Activated CD8-positive, alpha-beta memory T cell treated with anti-CD3 and anti-CD28 coated beads, Interleukin-2, amount 50 U/mL, for 4 hours (primary cell): ENCODE measurements around the gene SMG6.
A peak's percentile ranks its signal among the peaks of the same experiment; 100 is the strongest.

ENCODE experiments used
- DNase-seq: peaks from one replicate; pipeline ENCODE4 v3.0.0-alpha.2; 2020

Gene SMG6

DNA sequence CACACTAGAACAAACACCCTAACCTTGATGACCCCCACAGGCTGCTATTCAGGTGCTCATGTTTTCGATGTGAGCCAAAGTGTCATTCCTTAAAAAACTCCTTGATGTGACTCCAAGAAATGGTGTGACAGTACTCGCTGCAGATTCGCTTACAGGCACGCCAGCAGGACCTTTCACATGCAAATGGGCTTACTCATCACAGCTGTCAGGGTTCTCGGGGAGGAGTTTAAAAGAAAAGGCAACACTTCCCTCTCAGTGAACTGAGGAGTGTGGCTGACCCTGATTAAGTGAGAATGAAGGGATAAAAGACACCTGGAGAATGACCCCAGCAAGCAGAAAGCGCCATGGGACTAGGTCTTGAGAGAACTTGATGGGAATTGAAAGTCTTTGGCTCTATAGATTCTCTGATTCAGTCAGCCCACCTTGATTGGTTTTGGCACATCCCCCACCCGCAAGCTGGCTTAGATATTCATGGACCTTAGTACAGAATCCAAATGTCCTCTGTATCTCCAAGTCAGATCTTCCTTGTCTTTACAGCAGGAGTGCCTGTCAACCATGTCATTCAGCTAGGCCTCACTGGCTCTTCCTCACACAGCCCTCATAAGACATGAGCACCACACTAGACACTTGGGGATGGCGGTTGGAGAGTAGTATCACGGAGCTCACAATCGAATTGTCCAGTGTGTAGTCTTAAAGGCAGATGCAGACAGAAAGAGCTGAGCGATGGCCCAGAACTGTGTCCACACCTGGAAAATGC, 166.1 kb downstream of the SMG6 start:
- no peak for DNase-seq

DNA sequence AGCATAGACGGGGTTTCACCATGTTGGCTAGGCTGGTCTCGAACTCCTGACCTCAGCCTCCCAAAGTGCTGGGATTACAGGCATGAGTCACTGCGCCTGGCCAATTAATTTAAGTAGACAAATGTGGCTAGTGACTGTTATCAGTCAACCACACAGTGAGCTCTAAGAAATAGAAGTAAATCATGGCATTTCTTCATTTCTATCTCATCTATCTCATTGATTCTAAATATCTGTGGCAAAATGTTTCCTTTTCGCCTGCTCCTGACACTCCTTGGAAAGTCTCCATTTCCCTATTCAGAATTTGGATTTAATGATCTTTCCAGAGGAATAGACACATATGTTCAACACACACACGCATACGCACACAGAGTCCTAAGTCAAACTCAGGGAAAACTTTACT, 167.3 kb downstream of the SMG6 start:
- no peak for DNase-seq

DNA sequence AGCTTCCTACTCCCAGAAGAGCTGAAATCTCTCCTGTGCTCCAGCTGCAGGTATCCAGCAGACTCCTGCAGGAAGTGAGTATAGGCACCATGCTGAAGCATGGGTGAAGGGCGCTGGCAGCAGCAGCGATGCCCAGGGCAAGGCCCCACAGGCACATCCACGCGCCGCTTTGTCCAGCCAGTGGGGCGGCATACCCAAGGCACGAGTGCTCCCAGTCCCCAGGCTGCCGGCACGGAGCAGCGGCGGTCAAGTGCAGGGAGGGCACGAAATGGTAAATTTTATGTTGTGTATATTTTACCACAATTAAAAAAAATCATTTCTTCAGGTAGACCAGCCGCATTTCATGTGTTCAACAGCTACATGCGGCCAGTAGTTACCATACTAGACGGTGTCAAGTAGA, 175.6 kb downstream of the SMG6 start:
- DNase-seq = no peak

DNA sequence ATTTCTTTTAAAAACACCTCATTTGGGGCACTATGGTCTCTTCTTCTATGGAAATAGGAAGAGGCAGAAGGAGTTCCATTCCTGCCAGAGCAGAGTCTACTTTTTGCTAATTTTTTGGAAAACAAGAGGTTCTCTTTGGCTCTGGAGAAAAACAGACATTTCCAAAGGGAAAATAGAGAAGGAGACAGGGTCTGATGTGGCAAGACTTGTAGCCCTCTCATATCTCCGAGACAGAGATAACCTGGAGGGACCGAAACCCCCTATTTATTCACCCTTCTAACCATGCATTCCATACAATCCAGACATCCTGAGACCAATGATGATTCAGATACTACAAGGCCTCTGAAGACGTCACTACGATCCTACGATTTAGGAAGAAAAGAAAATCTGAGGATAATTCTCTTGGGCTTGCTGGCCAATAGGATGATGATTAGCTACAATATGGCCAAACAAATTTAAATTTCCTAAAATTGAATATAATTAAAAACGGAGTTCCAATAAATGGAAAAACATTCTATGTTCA, 178.5 kb downstream of the SMG6 start:
- no peak for DNase-seq

DNA sequence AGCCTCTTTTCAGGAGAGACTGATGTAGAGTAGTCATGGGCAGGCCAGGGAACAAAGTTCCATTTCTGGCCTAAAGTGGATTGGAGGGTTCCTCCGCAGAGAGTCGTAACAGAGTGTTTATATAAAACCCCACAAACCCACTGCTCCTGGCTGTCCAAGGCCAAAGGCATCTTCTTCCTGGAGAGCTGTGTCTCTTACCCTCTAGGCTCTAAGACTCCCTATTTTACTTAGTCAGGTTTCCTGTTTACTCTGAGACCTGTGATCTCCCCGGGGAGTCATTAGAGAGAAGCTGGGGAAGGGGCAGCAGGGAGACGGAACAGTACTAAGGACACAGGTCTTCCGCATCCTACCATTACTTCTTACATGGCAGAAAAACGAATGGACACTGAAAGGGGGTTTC, 179.2 kb downstream of the SMG6 start:
- DNase-seq = no peak

DNA sequence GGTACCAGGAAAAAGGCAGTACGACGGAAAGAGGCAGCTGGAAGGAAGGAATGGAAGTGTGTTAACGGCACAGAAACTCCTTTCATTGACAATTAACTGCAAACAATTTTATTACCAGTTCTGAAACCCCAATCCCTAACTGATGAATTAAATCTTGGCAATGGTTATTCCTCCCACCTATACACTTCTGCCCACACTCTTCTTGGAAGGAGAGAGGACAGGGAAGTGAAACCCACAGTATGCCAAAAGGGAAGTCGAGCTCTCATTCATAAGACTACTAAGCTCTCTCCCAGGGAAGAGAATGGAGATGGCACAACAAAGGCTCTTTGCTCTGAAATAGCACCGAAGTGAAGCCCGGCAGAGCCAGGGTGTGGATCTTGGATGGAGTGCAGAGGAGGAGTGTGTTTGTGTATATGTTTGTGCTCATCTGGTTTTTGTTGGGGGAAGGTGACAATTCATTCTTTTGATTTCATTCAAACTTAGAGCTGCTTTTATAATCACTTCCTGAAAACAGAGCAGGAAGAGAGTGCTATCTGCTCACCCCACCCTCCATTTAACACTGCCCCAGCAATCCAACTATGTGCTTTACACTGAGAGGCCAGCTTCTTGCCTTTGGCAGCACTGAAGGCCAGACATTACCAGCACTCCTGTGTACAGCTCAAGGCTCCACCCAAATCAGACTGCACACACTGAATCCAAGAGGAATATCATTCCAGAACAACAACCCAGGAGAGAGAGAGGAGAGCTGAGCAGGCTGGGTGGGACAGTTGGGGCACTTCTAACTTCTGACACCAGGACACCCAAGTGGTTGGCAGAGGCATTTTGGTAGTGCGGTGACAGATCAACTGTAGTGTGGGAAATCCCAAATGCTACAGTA, 180.0 kb downstream of the SMG6 start:
- no peak for DNase-seq

DNA sequence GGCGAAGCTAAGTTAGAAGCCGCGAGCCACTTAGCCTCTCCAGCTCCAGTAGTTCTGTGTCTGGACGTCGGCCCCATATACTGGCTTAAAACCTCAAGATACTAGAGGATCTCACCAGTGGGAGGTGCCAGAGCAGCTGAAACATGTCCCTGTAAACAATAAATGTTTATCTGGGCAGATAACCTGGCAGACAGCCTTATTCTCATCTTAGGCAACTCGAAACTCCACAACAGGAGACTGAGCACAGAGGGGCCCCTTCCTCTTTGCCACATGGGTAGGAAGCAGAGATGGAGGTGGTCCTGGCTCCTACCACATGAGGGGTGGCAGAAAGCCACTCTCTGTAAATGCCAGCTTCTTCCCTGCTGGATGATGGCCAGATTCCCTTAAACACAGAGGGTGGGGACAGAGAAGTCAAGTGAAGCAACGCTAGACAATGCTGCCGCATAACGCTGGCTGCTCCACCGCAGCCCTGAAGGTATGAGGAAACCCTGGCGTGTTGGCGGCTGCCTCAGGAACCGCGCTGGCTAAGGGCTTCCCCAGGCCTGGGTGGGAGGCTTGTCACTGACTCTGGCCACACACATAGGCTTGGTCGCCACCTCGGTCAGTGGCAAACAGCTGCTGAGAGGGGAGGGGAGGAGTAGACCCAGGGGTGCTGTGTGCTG, 180.8 kb downstream of the SMG6 start:
- DNase-seq = no peak

DNA sequence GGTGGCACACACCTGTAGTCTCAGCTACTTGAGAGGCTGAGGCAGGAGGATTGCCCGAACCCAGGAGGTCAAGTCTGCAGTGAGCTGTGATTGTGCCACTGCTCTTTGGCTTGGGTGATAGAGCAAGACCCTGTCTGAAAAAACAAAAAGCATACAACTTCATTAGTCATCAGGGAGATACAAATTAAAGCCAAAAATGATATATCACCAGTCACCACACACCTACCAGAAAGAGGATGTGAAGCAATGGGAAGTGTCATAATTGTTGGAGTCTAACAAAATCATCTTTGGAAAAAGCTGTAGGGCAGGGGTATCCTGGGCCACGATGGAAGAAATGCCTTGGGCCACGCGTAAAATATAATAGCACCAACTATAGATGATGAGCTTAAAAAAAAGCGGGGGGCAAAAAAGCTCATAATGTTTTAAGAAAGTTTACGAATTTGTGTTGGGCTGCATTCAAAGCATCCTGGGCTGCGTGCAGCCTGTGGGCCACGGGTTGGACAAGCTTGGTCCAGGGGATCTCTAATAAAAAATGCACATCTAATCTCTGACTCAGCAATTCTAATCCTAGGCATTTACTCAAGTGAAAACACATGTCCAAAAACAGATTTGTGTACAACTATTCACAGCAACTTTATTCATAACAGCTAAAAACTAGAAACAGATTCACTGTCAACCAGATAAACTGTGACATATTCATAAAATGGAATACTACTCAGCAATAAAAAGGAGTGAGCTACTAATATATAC, 182.8 kb downstream of the SMG6 start:
- no peak for DNase-seq

DNA sequence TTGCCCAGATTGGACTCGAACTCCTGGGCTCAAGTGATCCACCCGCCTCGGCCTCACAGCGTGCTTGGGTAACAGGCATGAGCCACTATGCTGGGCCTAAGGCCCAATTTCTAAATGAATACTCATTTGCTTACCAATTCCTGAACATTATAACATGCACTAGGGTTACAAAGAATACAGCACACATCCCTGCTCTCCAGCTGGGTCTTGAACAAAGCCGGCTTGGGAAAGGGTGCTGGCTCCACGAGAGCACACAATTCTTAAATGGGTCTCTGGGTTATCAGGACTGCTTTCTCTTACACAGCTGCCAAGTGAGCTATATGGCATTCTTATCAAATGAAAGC, 190.3 kb downstream of the SMG6 start:
- no peak for DNase-seq

DNA sequence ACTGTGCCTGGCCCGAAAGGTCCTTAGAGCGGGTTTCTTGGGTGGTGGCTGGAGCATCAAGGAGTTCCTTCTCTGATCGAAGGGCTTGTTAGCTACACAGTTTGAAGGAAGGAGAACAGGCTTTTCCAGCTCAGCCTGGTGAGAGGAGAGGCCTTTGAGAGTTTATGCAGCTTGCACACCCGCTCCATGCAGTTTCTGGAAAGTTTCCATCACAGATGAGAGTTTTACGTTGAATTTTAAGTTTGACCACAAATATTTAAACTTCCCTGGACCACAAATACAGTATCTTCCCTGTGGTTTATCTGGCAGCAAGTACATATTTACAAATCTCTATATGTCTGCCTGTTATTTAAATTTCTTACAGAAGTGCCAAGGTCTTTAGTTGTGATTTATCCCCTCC, 191.9 kb downstream of the SMG6 start:
- DNase-seq = no peak

DNA sequence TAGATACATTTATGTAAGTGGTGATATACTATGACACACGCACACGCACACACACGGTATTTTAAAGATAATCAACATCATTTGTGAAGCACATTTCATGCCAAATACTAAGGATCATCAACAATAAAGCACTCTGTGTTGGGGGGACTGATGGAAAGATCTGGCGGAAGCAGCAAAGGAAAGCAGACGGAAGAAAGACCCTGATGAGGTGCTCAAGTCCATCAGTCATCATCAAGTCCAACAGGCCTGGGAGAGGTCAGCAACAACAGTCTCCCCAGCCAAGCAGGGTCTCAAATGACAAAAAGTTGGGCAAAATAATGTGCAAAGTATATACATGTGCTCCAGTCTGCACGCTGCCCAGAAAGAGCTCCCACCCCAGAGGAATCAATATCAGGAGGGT, 193.1 kb downstream of the SMG6 start:
- no peak for DNase-seq

DNA sequence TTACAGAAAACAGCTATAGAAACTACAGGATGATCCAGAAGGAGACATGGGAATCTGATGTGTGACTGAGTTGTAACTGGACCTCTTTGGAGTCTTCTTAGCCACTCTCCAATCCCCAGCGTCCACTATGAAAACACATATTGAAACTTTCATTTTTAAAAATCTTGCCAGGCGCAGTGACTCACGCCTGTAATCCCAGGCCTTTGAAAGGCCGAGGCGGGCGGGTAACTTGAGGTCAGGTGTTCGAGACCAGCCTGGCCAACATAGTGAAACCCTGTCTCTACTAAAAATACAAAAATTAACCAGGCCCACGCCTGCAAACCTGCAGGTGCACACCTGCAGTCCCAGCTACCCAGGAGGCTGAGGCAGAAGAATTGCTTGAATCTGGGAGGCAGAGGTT, 195.4 kb downstream of the SMG6 start:
- DNase-seq = no peak

DNA sequence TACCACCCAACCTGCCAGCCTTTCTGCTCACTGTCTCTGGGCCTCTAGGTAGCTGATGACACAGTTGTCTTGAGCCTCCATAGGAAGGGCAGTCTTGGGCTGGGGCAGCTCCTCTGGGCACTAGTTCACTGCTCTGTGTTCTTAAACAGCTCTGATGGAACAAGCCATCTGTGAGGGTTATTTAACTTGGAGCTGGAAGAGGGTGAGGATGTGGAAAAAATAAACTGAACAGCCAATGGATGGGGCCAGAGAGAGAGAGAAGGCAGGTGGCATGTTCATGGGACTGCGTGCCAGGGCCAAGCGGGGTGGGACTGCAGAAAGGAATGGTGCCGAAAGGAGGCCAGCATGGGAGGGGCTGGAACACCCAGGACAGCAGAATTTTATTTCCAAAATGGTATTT, 196.1 kb downstream of the SMG6 start:
- no peak for DNase-seq

DNA sequence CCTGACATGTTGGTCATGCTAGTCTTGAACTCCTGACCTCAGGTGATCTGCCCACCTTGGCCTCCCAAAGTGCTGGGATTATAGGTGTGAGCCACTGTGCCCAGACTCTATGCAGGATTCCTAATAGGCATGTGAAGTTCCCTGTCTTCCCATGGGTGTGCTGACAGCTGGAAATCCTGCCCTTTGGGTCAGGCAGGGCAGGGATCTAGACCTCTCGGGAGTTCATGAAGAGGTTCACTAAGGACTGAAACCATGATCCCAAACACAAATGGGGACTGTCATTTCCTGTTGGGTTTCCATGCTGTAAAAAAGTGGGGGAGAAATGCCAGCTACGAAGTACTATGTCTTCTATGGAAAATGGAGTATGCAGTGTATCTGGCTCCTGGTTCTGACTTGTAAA, 196.5 kb downstream of the SMG6 start:
- no peak for DNase-seq

DNA sequence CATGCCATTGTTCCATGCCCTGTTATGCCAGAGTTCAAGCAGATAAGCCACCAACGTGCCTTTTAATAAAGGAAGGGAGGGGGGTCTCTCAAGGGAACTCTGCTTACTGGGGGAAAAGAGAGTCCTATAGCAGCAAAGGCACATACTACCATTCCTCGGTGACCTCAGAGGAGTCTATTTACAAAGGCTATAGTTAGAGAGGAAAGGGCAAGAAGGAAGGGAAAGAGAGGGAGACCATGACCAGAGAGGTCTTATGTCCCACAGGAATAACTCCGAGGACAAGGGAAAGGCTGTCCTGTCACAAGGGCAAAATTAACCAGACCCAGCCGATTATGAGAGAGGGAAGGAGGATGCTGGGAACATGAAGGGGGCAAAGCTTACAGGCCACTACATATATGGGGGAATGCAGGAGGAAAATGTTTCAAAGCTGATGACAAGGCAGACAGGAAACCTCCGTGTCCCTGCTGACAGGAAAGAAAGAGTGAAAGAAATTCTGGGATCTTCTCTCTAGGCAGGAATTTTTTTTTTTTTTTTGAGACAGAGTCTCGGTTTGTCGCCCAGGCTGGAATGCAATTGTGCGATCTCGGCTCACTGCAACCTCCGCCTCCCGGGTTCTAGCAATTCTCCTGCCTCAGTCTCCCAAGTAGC, 197.2 kb downstream of the SMG6 start:
- no peak for DNase-seq

DNA sequence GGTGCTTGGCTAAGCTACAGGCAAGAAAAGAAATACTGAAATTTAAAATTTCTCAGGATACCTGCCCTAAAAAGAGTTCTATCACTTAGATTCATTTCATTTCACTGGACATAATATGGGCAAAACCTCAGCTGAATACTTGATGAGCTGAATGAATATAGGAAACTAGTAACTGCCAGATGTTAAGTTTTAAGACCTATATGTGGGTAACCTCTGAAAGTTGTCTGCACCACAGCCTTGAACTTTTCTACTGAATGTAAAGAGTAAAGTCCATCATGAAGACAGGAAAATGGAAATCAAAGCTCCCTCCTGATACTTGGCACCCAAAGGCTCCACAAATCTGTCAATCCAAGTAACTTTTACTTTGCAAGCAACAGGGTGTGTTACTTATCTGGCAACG, 197.9 kb downstream of the SMG6 start:
- no peak for DNase-seq

DNA sequence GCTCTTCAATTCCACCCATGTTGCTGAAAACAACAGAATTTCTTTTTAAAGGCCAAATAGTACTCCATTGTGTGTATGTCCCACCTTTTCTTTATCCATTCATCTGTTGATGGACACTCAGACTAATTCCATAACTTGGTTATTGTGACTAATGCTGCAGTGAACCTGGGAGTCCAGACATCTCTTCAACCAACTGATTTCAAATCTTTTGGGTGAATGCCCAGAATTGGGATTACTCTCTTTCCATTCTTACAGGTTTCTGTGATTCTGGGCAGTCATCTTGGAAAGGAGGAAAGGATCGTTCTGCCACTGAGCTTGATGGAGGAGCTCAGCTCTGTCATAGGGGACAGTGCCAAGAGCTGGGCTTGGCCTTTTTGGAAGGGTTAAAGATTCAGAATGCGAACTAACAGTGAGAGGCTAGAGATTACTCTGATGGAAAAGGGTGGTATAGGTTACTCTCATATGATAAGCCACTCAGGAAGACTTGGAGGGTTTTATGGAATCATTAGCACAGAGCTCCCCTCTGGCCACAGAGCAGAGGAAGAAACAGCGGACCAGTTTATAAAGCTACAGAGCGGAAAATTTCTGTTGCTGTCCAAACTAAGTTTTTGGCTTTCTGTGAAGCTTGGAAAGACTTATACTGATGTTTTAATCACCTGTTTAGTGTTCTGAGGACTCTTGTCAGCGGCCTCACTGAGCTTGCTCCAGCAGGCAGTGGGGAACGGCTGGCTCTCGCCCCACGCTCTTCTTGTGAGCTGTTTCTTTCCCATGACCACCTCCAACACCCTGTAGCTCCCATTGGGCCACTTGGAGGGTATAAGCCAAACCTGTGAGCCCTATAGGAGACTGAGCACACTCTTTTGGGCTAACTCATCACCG, 200.4 kb downstream of the SMG6 start:
- DNase-seq = no peak

DNA sequence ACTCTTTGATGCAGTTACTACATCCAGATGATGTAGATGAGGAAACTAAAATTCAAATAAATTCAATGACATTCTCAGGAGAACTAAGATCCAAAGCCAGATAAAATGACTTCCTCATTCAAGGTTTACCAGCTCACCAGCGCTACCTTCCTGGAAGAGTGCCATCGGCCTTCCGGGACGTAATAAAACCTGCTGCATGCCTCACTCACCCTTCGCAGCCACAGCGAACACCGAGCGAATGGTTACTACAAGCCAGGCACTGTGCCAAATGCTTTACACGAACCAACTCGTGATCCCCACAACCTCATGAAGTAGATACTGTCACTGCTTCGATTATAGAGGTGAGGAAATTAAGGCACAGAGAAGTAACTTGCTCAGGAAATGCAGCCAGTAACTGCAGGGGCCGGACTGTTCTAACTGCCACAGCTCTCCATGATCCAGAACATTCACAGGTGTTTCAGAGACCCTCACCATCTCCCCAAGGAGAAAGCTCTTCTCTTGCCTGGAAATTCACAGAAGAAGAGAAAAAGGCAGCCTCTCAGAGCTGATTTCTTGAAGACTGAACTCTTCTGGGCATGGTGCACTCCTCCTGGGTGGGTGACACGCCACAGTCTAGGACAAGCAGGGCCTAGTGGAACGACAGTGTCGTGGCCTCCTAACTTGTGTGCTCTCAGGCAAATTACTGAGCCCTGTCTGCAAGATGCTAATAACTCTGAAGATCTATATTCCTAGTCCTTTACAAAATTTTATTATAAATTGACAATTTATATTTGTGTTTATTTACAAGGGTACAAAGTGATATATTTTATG, 201.9 kb downstream of the SMG6 start:
- peak; percentile 39 for DNase-seq

DNA sequence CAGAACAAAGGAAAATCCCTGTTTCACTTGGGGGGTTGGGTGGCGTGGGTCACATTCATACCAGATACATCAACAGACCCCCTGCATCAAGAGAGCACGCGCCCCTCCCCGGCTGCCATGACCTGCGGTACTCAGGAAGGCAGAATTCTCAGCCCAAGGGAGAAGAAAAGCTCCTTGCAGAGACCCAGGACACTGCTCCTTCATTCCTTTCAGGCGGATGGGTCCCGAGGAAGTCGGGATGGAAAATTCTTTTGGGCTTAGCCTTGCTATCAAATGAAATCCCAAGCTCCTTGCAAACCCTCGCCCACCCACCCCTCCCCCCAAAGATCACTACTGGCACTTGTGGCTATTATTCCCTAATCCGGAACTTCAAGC, 208.1 kb downstream of the SMG6 start:
- no peak for DNase-seq

DNA sequence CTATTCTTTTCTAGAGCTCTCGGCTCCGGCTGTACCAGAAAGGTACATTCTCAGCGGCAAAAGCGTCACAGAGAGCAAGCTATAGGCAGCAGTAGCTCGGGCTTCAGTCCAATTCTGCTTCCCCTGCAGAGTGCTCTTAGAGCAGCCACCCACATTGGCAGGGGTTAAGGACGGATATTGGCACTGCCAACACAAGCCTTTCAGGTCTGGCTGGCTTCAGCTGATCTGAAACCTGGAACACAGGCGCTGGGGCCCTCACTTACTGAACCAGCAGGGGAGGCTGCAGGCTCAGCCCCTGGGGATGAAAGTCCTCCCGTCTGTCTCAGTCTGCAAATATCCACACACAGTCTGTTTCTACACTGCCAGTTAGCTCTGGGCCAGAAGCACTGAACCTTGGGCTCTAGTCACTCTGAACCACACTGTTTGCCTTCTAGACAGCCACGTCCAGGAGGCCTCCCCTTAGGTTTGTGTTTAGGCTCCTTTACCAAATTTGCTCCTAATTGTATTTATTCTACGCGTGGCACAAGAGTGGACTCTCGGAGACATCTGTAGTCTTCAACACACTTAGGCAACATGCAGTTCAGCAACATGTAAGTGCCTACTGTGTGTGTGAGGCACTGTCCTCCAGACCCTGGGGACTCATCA, 208.6 kb downstream of the SMG6 start:
- DNase-seq = no peak
